HG03103 (cell line): ENCODE measurements around the gene CDC42BPA.

Source experiments
- ATAC-seq: cut with Tn5 transposase; IDR thresholded peaks from one replicate; pipeline ENCODE4 v1.9.1; 2021; ENCODE audit warnings: low read depth; ENCODE audit not compliant: unreplicated experiment

The CDC42BPA gene

GRCh38 chr1:227215863-227216510 is 102.3 kb downstream of the CDC42BPA start:
- no peak for ATAC-seq

GRCh38 chr1:227214207-227214606 is 104.1 kb downstream of the CDC42BPA start:
- ATAC-seq = no peak

GRCh38 chr1:227213426-227213825 is 104.9 kb downstream of the CDC42BPA start:
- ATAC-seq = no peak

GRCh38 chr1:227212164-227212563 is 106.1 kb downstream of the CDC42BPA start:
- no peak for ATAC-seq

GRCh38 chr1:227210604-227211003 is 107.7 kb downstream of the CDC42BPA start:
- ATAC-seq = no peak

- ATAC-seq = no peak
These were observed 121.2 kb downstream of the CDC42BPA start for GRCh38 chr1:227197064-227197463.

- no peak for ATAC-seq
These were observed 126.1 kb downstream of the CDC42BPA start for GRCh38 chr1:227192163-227192562.

- ATAC-seq = peak; percentile 55
These were observed 126.7 kb downstream of the CDC42BPA start for GRCh38 chr1:227191607-227192006.

- ATAC-seq = no peak
These were observed 128.0 kb downstream of the CDC42BPA start for GRCh38 chr1:227190321-227190720.

- no peak for ATAC-seq
These were observed 133.0 kb downstream of the CDC42BPA start for GRCh38 chr1:227185291-227185690.

- ATAC-seq = no peak
These were observed 136.3 kb downstream of the CDC42BPA start for GRCh38 chr1:227182012-227182411.

GRCh38 chr1:227175611-227176010 is 142.7 kb downstream of the CDC42BPA start:
- ATAC-seq = no peak

- ATAC-seq = no peak
These were observed 144.1 kb downstream of the CDC42BPA start for GRCh38 chr1:227174164-227174563.

GRCh38 chr1:227170361-227171166 is 147.7 kb downstream of the CDC42BPA start:
- ATAC-seq = no peak

GRCh38 chr1:227169343-227169742 is 148.9 kb downstream of the CDC42BPA start:
- no peak for ATAC-seq

- ATAC-seq = no peak
These were observed 150.8 kb downstream of the CDC42BPA start for GRCh38 chr1:227167276-227168101.

- no peak for ATAC-seq
These were observed 151.7 kb downstream of the CDC42BPA start for GRCh38 chr1:227166559-227166958.

GRCh38 chr1:227161470-227161869 is 156.8 kb downstream of the CDC42BPA start:
- no peak for ATAC-seq

- ATAC-seq = no peak
These were observed 161.8 kb downstream of the CDC42BPA start for GRCh38 chr1:227156520-227156919.

- no peak for ATAC-seq
These were observed 162.6 kb downstream of the CDC42BPA start for GRCh38 chr1:227155688-227156087.

GRCh38 chr1:227155004-227155403 is 163.3 kb downstream of the CDC42BPA start:
- ATAC-seq = no peak
